ENCODE data around the gene TTC39B.

DNA sequence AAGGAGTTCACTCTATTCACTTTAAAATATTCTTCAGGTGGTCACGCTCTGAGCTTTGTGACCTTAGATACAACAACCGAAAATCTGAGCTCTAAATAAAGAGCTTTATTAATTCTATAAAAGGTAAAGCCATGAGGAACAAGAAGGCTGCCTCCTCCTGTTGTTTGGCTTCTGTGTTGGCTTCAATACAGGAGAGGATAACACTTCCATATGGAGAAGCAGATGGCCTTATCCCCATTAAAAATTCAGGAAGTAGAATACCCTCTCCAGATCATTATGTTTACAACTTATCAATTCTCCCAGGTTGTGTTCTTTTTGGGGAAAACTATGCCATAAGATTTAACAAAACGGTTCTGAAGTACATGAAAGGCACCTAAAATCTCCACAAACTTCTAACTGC is 128.4 kb downstream of the TTC39B start:
- TF ChIP-seq EP300 (IDR thresholded peaks at IDR 0.05) (no peak), POLR2A (IDR thresholded peaks at IDR 0.05) (no peak)
- TF ChIP-seq, protein P1, sequence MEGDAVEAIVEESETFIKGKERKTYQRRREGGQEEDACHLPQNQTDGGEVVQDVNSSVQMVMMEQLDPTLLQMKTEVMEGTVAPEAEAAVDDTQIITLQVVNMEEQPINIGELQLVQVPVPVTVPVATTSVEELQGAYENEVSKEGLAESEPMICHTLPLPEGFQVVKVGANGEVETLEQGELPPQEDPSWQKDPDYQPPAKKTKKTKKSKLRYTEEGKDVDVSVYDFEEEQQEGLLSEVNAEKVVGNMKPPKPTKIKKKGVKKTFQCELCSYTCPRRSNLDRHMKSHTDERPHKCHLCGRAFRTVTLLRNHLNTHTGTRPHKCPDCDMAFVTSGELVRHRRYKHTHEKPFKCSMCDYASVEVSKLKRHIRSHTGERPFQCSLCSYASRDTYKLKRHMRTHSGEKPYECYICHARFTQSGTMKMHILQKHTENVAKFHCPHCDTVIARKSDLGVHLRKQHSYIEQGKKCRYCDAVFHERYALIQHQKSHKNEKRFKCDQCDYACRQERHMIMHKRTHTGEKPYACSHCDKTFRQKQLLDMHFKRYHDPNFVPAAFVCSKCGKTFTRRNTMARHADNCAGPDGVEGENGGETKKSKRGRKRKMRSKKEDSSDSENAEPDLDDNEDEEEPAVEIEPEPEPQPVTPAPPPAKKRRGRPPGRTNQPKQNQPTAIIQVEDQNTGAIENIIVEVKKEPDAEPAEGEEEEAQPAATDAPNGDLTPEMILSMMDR (IDR thresholded peaks at IDR 0.05) = no peak
